Thyroid gland (tissue), 4 donors: ENCODE data around the gene ATP2B1. TPM values are rescaled to one million over a fixed set of nuclear protein-coding genes. Genes with fewer than 3 reads are reported as not detected.

Experiments
- DNase-seq, 2 donors: peaks; one replicate each; pipeline ENCODE4 v3.0.0-alpha.2; 2019
- H3K27ac ChIP-seq, 3 donors: fragments of 200-600 bp; sonication (generic); 1 replicate in 2 of 3; 2 replicates in 1 of 3; pipeline ENCODE4 v1.5.1; 2016 to 2019; ENCODE audit warnings: mild to moderate bottlenecking in 1 of 3, moderate library complexity in 1 of 3
- H3K27me3 ChIP-seq: fragments of 200-600 bp; sonication (generic); one replicate; pipeline ENCODE4 v1.5.1; 2019
- H3K36me3 ChIP-seq, 2 donors: fragments of 200-600 bp; sonication (generic); one replicate each; pipeline ENCODE4 v1.5.1; 2016 to 2019
- H3K4me1 ChIP-seq, 2 donors: fragments of 200-600 bp; sonication (generic); one replicate each; pipeline ENCODE4 v1.5.1; 2017 to 2019
- H3K4me3 ChIP-seq, 3 donors: fragments of 200-600 bp; sonication (generic); replicated peaks in 1 of 3; 1 replicate in 2 of 3; 2 replicates in 1 of 3; pipeline ENCODE4 v1.5.1; 2016; ENCODE audit warnings: mild to moderate bottlenecking in 1 of 3
- H3K9me3 ChIP-seq: fragments of 200-600 bp; sonication (generic); one replicate; pipeline ENCODE4 v1.5.1; 2017
- POLR2A ChIP-seq, 2 donors: fragments of 450-650 bp; IDR thresholded peaks; one replicate each; pipeline ENCODE4 v1.6.1; 2017; ENCODE audit warnings: antibody characterized with exemption in 2 of 2, mild to moderate bottlenecking in 2 of 2, moderate library complexity in 1 of 2
- WGBS, 2 donors: methylation state at CpG; one replicate each; pipeline ENCODE4 v1.1.5; 2017; 5-methylcytosine and 5-hydroxymethylcytosine counted together
- intact Hi-C: fragments of 100-400 bp; cut with DNase I; formaldehyde crosslinking; loops from one replicate; pipeline ENCODE4 v1.15.1; 2023
- total RNA-seq, 4 donors: library from RNA; depleted of rRNA; stranded (reverse); fragments of >200 nt; gene quantifications; one replicate each; pipeline ENCODE4 v1.2.3, GENCODE V29; 2016
- TF ChIP-seq, protein P1 (sequence below), 6 experiments: fragments of 200-600 bp in 3 of 6; fragments of 450-650 bp in 3 of 6; sonication (generic) in 3 of 6; IDR thresholded peaks; one replicate each; pipeline ENCODE4 v1.5.1; 2016 to 2019; ENCODE audit warnings: antibody characterized with exemption in 6 of 6, mild to moderate bottlenecking in 2 of 6, inconsistent platforms in 1 of 6, moderate library complexity in 1 of 6

The ATP2B1 gene
- total RNA-seq, 4 donors from 2014 or later: 34.5 to 66.0 (median 44.4) TPM

GRCh38 chr12:89663577-89664357 is 44.9 kb downstream of the ATP2B1 start:
- Histone ChIP-seq H3K4me1 (peaks cover 0 to 9% of the 10 kb centered on the region in 2 donors), H3K36me3 (no peaks in the 10 kb centered on the region), H3K4me3 (no peak overlapping the region), H3K9me3 (no peaks in the 10 kb centered on the region), H3K27me3 (no peaks in the 10 kb centered on the region), H3K27ac (no peak overlapping the region)
- intact Hi-C loops: no loop called here
- TF ChIP-seq, protein P1, sequence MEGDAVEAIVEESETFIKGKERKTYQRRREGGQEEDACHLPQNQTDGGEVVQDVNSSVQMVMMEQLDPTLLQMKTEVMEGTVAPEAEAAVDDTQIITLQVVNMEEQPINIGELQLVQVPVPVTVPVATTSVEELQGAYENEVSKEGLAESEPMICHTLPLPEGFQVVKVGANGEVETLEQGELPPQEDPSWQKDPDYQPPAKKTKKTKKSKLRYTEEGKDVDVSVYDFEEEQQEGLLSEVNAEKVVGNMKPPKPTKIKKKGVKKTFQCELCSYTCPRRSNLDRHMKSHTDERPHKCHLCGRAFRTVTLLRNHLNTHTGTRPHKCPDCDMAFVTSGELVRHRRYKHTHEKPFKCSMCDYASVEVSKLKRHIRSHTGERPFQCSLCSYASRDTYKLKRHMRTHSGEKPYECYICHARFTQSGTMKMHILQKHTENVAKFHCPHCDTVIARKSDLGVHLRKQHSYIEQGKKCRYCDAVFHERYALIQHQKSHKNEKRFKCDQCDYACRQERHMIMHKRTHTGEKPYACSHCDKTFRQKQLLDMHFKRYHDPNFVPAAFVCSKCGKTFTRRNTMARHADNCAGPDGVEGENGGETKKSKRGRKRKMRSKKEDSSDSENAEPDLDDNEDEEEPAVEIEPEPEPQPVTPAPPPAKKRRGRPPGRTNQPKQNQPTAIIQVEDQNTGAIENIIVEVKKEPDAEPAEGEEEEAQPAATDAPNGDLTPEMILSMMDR (IDR thresholded peaks at IDR 0.05): no peak
- TF ChIP-seq POLR2A (IDR thresholded peaks at IDR 0.05): no peak
- WGBS, 2 donors: 68 to 69% methylated on average over 4 of the region's 4 CpGs
- no peak for DNase-seq

- DNase-seq: no peak
- Histone ChIP-seq H3K27ac (no peak overlapping the region), H3K4me3 (no peak overlapping the region), H3K4me1 (peaks cover 0 to 9% of the 10 kb centered on the region in 2 donors), H3K27me3 (no peaks in the 10 kb centered on the region), H3K9me3 (no peaks in the 10 kb centered on the region), H3K36me3 (no peaks in the 10 kb centered on the region)
- no peak for TF ChIP-seq POLR2A (IDR thresholded peaks at IDR 0.05)
- intact Hi-C loops: no loop called here
Measured at GRCh38 chr12:89662623-89663022, 46.0 kb downstream of the ATP2B1 start.

DNA sequence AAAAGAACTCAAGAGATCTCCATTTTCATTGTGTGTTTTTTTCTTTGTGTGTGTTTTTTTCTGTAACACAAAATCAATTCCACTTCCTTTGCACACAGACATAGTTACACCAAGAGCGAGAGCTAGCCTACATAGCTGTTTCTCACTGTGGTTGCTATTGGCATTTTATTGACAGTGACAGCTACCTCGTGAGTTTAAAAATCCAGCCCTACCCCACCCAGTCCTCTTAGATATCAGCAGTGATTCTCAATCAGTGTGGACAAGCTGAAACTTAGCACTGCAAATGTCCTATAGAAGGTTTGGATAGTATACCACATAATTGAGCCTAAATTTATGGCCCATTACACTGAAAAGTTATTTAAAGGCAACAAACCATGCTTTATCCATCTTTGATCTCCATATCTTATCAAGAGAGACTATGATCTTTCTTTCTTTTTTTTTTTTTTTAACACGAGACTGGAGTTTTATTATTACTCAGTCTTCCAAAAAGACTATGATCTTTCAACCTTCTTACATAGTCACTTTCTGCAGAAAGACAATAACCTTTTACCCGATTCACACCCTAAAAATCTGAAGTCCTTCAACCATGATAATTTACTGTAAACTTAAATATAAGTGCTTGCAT is 46.8 kb downstream of the ATP2B1 start:
- no peak for TF ChIP-seq POLR2A (IDR thresholded peaks at IDR 0.05)
- TF ChIP-seq, protein P1 (IDR thresholded peaks at IDR 0.05): no peak
- DNase-seq: no peak
- intact Hi-C loops: no loop called here
- 88 to 89% methylated on average over 4 of the region's 4 CpGs for WGBS, 2 donors
- Histone ChIP-seq H3K27me3 (no peaks in the 10 kb centered on the region), H3K4me1 (peaks cover 0 to 9% of the 10 kb centered on the region in 2 donors), H3K4me3 (no peak overlapping the region), H3K36me3 (no peaks in the 10 kb centered on the region), H3K9me3 (no peaks in the 10 kb centered on the region), H3K27ac (no peak overlapping the region)

DNA sequence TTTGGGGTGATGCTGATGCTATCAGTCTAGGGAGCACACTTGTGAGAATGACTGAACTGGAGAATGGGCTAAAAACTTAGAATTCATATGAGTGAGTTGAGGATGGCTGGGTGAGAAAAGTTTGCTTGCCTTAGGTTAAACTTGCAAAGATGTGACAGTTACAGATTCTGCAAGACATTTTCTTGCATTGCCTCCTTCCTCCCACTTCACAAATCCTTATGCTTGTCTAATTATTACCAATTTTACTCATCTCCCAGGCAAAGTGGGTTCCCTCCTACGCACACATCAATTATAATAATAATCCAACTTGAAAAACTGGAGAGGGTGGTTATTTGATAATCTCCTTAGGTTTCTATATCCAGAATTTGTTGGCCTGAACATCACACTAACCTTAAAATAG is 50.9 kb downstream of the ATP2B1 start:
- no peak overlapping the region for H3K4me3 ChIP-seq
- H3K27ac ChIP-seq: no peak overlapping the region
- no peak for DNase-seq
- H3K9me3 ChIP-seq: no peaks in the 10 kb centered on the region
- H3K4me1 ChIP-seq: no peaks in the 10 kb centered on the region
- TF ChIP-seq POLR2A (IDR thresholded peaks at IDR 0.05): no peak
- TF ChIP-seq, protein P1 (IDR thresholded peaks at IDR 0.05): no peak
- 96 to 100% methylated on average over 1 of the region's 1 CpG for WGBS, 2 donors
- H3K36me3 ChIP-seq: no peaks in the 10 kb centered on the region
- intact Hi-C loops: no loop called here
- no peaks in the 10 kb centered on the region for H3K27me3 ChIP-seq

GRCh38 chr12:89657066-89657465 is 51.6 kb downstream of the ATP2B1 start:
- no peak overlapping the region for H3K27ac ChIP-seq
- H3K4me3 ChIP-seq: no peak overlapping the region
- intact Hi-C loops: no loop called here
- DNase-seq: no peak
- H3K9me3 ChIP-seq: no peaks in the 10 kb centered on the region
- WGBS, 2 donors: 96% methylated on average over 2 of the region's 2 CpGs
- no peaks in the 10 kb centered on the region for H3K4me1 ChIP-seq
- no peak for TF ChIP-seq POLR2A (IDR thresholded peaks at IDR 0.05)
- TF ChIP-seq, protein P1 (IDR thresholded peaks at IDR 0.05): no peak
- no peaks in the 10 kb centered on the region for H3K36me3 ChIP-seq
- no peaks in the 10 kb centered on the region for H3K27me3 ChIP-seq
